LNCAP (cell line): ENCODE measurements around the gene SCG3.

Experiments used
- TF ChIP-seq, protein P1 (sequence below): fragments of 450-650 bp; IDR thresholded peaks from 2 replicates; pipeline ENCODE4 v1.5.1; 2017; ENCODE audit warnings: mild to moderate bottlenecking

SCG3 gene

DNA sequence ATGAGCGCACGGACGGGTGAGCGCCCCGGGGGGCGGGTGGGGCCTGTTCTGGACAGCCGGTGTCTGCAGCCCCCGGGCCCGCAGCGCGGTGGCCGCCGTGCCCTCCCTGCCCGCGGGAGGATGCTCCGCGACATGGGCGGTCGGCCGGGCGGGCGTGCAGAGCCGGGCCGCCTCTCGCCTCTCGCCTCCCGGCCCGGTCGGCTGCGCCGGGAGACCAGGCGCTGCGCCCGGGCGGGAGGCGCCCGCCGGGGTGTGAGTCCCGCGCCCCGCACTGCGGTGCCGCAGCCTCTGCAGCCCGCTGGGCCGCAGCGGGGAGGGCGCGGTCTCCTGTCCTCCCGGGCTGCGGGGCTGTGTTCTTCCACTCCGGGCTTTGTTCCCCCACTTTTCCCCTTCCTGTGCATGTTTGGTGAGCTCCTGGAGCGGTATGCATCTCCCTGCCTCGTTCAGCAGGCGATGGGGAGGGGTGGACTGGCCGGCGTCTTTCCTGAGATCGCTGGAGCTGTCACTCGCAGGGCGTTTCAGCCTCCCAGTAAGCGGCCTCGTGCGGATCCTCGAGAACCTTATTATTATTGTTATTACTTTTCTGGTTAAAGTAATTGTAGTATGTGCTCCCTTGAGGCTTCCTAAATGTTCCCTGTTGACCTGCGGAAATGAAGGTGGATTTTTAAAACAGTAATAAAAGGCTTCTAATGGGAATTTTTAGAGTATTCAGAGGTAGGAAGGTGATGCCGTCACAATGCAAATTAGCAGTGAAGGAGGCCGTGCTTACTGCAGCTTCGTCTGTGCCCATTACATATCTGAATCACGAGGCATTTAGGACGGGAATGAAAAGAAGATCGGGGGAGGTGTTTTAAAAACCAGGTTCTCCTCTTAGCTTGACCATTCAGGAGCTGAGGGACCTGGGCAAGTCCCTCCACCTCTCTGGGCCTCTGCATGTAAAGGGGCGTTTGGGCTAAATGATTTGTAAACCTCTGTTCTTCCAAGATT is 70.7 kb downstream of the SCG3 start:
- TF ChIP-seq, protein P1, sequence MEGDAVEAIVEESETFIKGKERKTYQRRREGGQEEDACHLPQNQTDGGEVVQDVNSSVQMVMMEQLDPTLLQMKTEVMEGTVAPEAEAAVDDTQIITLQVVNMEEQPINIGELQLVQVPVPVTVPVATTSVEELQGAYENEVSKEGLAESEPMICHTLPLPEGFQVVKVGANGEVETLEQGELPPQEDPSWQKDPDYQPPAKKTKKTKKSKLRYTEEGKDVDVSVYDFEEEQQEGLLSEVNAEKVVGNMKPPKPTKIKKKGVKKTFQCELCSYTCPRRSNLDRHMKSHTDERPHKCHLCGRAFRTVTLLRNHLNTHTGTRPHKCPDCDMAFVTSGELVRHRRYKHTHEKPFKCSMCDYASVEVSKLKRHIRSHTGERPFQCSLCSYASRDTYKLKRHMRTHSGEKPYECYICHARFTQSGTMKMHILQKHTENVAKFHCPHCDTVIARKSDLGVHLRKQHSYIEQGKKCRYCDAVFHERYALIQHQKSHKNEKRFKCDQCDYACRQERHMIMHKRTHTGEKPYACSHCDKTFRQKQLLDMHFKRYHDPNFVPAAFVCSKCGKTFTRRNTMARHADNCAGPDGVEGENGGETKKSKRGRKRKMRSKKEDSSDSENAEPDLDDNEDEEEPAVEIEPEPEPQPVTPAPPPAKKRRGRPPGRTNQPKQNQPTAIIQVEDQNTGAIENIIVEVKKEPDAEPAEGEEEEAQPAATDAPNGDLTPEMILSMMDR, result no peak

DNA sequence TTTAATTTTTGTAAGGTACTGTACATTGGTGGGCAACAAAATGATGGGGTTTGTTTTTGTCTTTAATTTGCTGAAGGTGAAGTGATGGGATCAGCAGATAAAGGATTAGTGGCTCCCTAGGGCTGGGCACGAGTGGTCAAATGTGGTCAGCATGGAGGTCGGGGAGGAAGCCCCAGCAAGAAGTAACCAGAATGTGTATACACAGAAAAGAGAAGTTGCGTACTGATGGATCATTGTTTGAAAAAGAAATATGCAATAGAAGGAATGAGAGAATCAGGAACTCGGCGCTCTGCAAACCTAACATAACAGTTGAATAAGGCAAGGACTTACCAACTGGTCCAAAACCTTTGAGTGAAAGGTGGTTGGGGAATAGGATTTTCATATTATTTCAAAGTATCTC is 71.6 kb downstream of the SCG3 start:
- TF ChIP-seq, protein P1, result no peak

DNA sequence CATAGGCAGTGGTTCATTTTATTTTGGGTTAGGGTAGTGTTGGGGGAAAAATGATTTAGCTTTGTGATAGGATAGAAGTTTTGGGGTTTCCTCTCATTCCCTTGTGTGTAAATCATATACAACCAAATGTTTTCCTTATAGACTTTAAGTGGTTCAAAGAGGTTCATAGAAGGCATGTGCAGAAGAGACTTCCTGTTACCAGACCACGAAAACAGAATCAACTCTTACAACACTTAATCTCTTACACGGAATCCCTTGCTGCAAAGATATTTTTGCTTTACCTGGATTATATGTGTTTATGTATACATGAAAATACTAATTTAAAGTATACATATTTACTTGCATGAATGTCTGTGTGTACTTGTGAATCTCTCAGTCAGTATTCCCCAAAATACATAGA is 73.0 kb downstream of the SCG3 start:
- TF ChIP-seq, protein P1, result no peak

DNA sequence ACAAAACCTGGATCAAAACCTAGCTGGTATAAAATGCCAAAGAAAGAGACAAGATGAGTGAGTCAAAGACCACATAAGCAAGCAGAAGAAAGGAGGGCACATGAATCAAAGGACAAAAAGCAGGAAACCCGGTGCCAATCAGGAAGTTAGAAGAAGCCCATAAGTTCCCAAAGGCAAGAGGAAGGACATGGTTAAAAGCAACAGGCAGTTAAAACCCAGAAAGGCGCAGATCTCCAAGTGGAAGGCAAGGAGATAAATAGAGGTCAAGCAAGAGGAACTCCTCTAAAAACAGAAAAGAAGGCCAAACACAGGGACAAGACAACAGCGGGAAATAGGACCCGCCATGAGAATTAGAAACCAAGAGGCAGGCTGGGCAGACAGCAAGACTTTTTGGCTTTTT is 74.5 kb downstream of the SCG3 start:
- TF ChIP-seq, protein P1, result no peak

DNA sequence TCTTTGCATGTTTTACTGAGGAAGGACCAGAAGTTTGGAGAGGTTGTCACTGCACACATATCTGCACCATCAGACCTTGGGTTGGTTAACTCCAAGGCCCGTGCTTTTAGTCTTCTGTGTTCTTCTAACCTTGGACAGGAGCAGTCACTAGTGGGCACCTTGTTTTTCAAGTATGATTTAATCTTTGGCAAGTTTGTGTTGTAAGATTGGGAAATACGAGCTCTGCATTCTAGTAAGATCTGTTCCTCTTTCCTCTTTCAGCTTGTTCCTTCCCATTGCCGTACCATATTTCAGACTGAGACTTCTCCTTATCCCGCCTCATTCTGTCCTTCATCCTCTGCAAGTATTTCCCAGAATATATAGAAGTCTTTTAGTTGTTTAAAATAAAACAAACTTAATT is 75.2 kb downstream of the SCG3 start:
- TF ChIP-seq, protein P1, result no peak

DNA sequence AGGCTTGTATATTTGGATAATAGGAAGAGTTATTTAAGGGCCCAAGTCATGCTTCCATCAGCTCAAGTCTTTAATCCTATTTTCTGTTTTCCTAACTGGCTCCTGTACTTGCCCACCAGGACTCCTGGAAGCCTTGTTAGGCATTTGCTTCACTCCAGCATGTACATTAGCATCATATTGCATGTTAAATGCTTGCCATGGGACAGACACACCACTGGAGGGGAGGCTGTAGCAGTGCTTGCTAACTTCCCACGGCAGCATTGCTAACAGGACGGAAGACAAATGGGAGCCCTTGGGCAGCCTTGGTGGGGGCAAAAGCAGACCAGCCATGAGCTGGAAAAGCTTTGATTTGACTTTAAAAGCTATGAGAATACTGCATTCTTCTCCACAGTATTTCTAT is 76.1 kb downstream of the SCG3 start:
- TF ChIP-seq, protein P1, result no peak

DNA sequence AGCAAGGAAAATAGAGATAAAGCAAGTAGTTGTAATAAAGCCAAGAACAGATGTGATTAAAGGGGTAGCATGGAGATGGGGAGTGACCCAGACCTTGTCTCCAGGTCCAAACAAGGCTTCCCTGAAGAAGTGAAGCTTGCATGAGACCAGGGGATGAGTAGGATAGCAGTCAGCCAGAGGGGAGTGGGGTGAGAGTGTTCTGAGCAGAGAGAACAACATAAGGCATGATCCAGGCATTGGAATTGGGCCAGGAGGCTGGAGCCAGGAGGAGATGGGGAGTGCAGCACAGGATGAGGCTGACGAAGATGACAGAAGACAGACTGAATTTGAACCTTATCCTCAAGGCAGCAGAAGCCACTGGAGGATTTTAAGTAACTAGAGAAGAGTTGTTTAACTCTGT is 77.3 kb downstream of the SCG3 start:
- TF ChIP-seq, protein P1, result no peak
